ENCODE data around the gene ZNF609.
A peak's percentile ranks its signal among the peaks of the same experiment; 100 is the strongest.
"Not testable (repeated sequence)": the region's sequence is repeated elsewhere in the genome, so short reads cannot be mapped to it uniquely, and the experiment has no call there.

The ZNF609 gene

GRCh38 chr15:64622410-64623260 lies 162.3 kb downstream of the ZNF609 start:
- H3K4me3 ChIP-seq (replicated peaks; ENCODE audit: low read depth, low read length), result no peak overlapping the region
- no peak for TF ChIP-seq CTCF (IDR thresholded peaks at IDR 0.05; ENCODE audit: low read length, missing control alignments)
- DNase-seq (ENCODE audit: low read depth), result no peak

- no peak overlapping the region for H3K4me3 ChIP-seq (replicated peaks; ENCODE audit: low read depth, low read length)
- TF ChIP-seq CTCF (IDR thresholded peaks at IDR 0.05; ENCODE audit: low read length, missing control alignments), result no peak
- no peak for DNase-seq (ENCODE audit: low read depth)
Observed at GRCh38 chr15:64623347-64623996, 163.1 kb downstream of the ZNF609 start.

GRCh38 chr15:64624242-64624641 lies 163.9 kb downstream of the ZNF609 start:
- H3K4me3 ChIP-seq (replicated peaks; ENCODE audit: low read depth, low read length), result no peak overlapping the region
- DNase-seq (ENCODE audit: low read depth), result no peak
- TF ChIP-seq CTCF (IDR thresholded peaks at IDR 0.05; ENCODE audit: low read length, missing control alignments), result no peak

- DNase-seq (ENCODE audit: low read depth), result no peak
- no peak for TF ChIP-seq CTCF (IDR thresholded peaks at IDR 0.05; ENCODE audit: low read length, missing control alignments)
Observed at GRCh38 chr15:64629063-64629462, 168.7 kb downstream of the ZNF609 start.

GRCh38 chr15:64630396-64631107 lies 170.2 kb downstream of the ZNF609 start:
- TF ChIP-seq CTCF (IDR thresholded peaks at IDR 0.05; ENCODE audit: low read length, missing control alignments), result no peak
- H3K4me3 ChIP-seq (replicated peaks; ENCODE audit: low read depth, low read length), result no peak overlapping the region
- DNase-seq (ENCODE audit: low read depth), result peak; percentile 36

More at GRCh38 chr15:64629063-64629462, 168.7 kb downstream of the ZNF609 start:
- no peak overlapping the region for H3K4me3 ChIP-seq (replicated peaks; ENCODE audit: low read depth, low read length)

- not testable (repeated sequence) for DNase-seq (ENCODE audit: low read depth); H3K4me3 ChIP-seq (replicated peaks; ENCODE audit: low read depth, low read length)
Observed at GRCh38 chr15:64632639-64633038, 172.3 kb downstream of the ZNF609 start.

GRCh38 chr15:64633332-64633731 lies 173.0 kb downstream of the ZNF609 start:
- DNase-seq (ENCODE audit: low read depth), result no peak
- TF ChIP-seq CTCF (IDR thresholded peaks at IDR 0.05; ENCODE audit: low read length, missing control alignments), result no peak
- H3K4me3 ChIP-seq (replicated peaks; ENCODE audit: low read depth, low read length), result no peak overlapping the region
